Memory B cell (primary cell): Measurements from ENCODE around the gene HTT-AS.

ENCODE experiments used
- ATAC-seq: fragments of 150-1000 bp; cut with Tn5 transposase; 2 replicates; pipeline ENCODE4 v1.10.0; 2021; ENCODE audit warnings: low read depth, mild to moderate bottlenecking, moderate library complexity
- DNase-seq, 2 donors: peaks; one replicate each; pipeline ENCODE4 v3.0.0; 2022; ENCODE audit warnings: low spot score in 2 of 2
- H3K27ac Mint-ChIP-seq: one replicate; pipeline ENCODE4 v1.8.0; 2022; ENCODE audit warnings: mild to moderate bottlenecking, moderate library complexity, mixed read lengths
- H3K27me3 Mint-ChIP-seq: one replicate; pipeline ENCODE4 v1.8.0; 2022; ENCODE audit warnings: mixed read lengths
- H3K36me3 Mint-ChIP-seq: one replicate; pipeline ENCODE4 v1.8.0; 2022; ENCODE audit warnings: mild to moderate bottlenecking, mixed read lengths
- H3K4me1 Mint-ChIP-seq: one replicate; pipeline ENCODE4 v1.8.0; 2022; ENCODE audit warnings: mixed read lengths
- H3K4me3 Mint-ChIP-seq: one replicate; pipeline ENCODE4 v1.8.0; 2022; ENCODE audit warnings: mild to moderate bottlenecking, moderate library complexity, mixed read lengths
- H3K9me3 Mint-ChIP-seq: one replicate; pipeline ENCODE4 v1.8.0; 2022; ENCODE audit warnings: mixed read lengths

The HTT-AS gene

DNA sequence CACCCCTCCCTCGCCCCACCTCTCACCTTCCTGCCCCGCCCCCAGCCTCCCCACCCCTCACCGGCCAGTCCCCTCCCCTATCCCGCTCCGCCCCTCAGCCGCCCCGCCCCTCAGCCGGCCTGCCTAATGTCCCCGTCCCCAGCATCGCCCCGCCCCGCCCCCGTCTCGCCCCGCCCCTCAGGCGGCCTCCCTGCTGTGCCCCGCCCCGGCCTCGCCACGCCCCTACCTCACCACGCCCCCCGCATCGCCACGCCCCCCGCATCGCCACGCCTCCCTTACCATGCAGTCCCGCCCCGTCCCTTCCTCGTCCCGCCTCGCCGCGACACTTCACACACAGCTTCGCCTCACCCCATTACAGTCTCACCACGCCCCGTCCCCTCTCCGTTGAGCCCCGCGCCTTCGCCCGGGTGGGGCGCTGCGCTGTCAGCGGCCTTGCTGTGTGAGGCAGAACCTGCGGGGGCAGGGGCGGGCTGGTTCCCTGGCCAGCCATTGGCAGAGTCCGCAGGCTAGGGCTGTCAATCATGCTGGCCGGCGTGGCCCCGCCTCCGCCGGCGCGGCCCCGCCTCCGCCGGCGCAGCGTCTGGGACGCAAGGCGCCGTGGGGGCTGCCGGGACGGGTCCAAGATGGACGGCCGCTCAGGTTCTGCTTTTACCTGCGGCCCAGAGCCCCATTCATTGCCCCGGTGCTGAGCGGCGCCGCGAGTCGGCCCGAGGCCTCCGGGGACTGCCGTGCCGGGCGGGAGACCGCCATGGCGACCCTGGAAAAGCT, at the start of gene HTT-AS, which contains the start of gene HTT:
TSS of gene HTT-AS (minus strand) at position 461 of the 768 bp plus-strand sequence.
TSS of gene HTT (plus strand) at position 604 of the 768 bp plus-strand sequence. CDS start at position 749, 145 bp downstream.
- peaks cover 2% of the 10 kb centered on the region for H3K36me3 Mint-ChIP-seq
- no peaks in the 10 kb centered on the region for H3K9me3 Mint-ChIP-seq
- ATAC-seq (peak; percentile 81), DNase-seq (peak; percentile 96 to 99)
- H3K27ac Mint-ChIP-seq, result peak within 1 kb of the TSS; percentile 92
- no peaks in the 10 kb centered on the region for H3K27me3 Mint-ChIP-seq
- H3K4me3 Mint-ChIP-seq, result peak within 1 kb of the TSS; percentile 98
- H3K4me1 Mint-ChIP-seq, result peaks cover 26% of the 10 kb centered on the region

DNA sequence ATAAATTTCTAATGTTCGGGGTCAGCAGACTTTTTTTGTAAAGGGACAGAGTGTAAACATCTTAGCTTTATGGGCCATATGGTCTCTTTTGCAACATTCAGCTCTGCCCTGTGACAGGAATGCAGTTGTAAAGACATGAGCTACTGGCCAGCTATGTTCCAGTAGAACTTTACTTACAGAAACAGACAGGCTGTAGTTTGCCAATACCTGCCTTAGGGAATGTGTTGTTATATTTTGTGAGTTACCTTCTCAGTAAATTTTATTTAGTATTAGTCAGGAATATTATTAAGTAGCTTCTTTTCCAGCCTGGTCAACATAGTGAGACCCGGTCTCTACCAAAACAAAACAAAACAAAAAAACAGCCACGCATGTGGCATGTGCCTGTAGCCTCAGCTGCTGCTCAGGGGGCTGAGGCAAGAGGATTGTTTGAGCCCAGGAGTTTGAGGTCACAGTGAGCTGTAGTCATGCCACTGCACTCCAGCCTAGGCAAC, 48.9 kb upstream of the HTT-AS start:
- peaks cover 26% of the 10 kb centered on the region for H3K36me3 Mint-ChIP-seq
- no peak for DNase-seq
- H3K27ac Mint-ChIP-seq, result no peak overlapping the region
- no peaks in the 10 kb centered on the region for H3K27me3 Mint-ChIP-seq
- no peaks in the 10 kb centered on the region for H3K9me3 Mint-ChIP-seq
- no peaks in the 10 kb centered on the region for H3K4me1 Mint-ChIP-seq
- no peak for ATAC-seq
- no peak overlapping the region for H3K4me3 Mint-ChIP-seq

DNA sequence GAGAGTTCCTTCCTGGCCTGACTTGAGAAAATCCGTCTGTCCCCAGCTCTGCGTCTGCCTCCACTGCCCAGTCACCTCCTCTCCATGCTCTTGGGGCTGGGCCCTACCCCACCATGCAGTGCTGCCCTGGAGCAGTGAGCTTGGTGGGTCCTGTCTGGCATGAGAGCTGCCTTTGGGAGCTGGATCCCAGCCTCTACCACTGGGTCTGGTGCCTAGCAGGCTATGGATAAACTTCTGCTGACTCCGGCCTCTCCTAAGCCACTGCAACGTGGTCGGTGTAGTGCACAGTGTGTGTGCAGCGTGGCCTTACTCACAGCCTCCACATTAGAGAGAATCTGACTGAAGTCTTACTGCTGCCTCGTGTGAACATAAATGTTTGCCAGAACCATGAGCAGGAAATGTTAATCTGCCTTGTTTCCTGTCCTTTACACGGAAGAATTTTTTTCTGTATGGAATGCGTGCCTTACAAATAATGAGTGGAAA, 47.8 kb upstream of the HTT-AS start:
- DNase-seq (no peak), ATAC-seq (no peak)
- Mint-ChIP-seq H3K4me1 (no peaks in the 10 kb centered on the region), H3K36me3 (peaks cover 27% of the 10 kb centered on the region), H3K4me3 (no peak overlapping the region), H3K9me3 (no peaks in the 10 kb centered on the region), H3K27ac (peak overlapping the region; percentile 49), H3K27me3 (no peaks in the 10 kb centered on the region)

DNA sequence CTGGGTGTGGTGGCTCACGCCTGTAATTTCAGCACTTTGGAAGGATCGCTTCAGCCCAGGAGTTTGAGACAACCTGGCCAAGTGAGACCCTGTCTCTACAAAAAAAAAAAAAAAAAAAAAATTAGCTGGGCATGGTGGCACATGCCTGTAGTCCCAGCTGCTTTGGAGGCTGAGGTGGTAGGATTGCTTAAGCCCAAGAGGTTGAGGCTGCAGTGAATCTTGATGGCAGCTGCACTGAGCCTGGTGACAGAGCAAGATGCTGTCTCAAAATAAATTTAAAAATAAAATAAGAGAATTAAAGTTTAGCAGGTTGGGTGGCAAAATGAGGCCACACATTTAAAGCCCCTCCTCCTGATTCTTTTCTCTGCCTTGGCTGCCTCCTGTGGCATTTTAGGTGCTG, 47.3 kb upstream of the HTT-AS start:
- DNase-seq, result no peak

DNA sequence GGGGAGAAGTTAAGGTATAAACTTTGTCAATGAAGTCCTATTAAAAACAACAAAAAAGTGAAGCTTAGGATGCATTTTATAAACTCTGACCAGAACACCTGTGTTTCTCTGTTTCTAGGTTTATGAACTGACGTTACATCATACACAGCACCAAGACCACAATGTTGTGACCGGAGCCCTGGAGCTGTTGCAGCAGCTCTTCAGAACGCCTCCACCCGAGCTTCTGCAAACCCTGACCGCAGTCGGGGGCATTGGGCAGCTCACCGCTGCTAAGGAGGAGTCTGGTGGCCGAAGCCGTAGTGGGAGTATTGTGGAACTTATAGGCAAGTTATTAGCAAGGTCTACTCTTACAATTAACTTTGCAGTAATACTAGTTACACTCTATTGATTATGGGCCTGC, 46.8 kb upstream of the HTT-AS start:
- peaks cover 28% of the 10 kb centered on the region for H3K36me3 Mint-ChIP-seq
- H3K9me3 Mint-ChIP-seq, result no peaks in the 10 kb centered on the region
- ATAC-seq (no peak), DNase-seq (no peak)
- no peaks in the 10 kb centered on the region for H3K27me3 Mint-ChIP-seq
- H3K4me1 Mint-ChIP-seq, result no peaks in the 10 kb centered on the region
- H3K27ac Mint-ChIP-seq, result no peak overlapping the region
- no peak overlapping the region for H3K4me3 Mint-ChIP-seq

More for the DNA sequence above, 47.3 kb upstream of the HTT-AS start:
- Mint-ChIP-seq H3K9me3 (no peaks in the 10 kb centered on the region), H3K36me3 (peaks cover 24% of the 10 kb centered on the region), H3K27ac (no peak overlapping the region), H3K27me3 (no peaks in the 10 kb centered on the region), H3K4me1 (no peaks in the 10 kb centered on the region), H3K4me3 (no peak overlapping the region)
- ATAC-seq, result no peak

DNA sequence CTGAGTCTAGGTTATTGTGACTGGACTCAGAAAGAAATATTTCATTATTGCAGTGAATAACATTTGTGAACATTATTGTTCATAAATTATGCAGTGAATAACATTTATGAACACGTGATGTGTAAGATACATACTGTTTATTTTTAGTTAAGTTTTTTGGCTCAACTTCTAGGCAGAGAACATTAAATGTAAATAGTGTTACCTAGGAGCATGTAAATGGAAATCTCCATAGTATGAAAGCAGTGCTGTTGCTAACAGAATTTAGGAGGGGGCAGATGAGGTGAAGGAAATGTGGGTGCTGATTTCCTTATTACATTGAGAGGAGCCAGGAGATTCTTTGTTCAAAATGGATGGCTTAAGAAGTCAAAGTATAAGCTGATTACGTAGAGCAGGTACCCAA, 45.1 kb upstream of the HTT-AS start:
- no peak for ATAC-seq
- no peaks in the 10 kb centered on the region for H3K9me3 Mint-ChIP-seq
- H3K27ac Mint-ChIP-seq, result peak overlapping the region; percentile 9
- no peaks in the 10 kb centered on the region for H3K4me1 Mint-ChIP-seq
- H3K27me3 Mint-ChIP-seq, result no peaks in the 10 kb centered on the region
- H3K36me3 Mint-ChIP-seq, result peaks cover 28% of the 10 kb centered on the region
- DNase-seq, result no peak
- no peak overlapping the region for H3K4me3 Mint-ChIP-seq

DNA sequence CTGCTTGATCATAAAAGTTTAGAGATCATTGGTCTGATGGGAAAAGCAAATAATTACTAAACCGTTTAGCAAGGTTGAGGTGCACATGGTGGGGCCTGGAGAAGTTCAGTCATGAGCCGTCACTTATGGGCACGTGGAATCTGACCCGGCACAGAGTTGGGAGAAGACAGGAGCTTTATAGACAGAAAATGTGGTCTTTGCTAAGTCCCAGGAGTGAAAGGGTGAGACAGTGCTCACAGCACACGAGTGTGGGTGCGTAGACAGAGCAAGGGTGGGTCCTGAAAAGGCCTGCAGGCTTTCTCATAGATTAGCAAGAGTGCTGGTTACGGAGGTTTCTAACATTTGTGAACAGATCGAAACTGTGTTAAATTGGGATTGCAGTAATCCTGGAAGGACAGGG, 44.0 kb upstream of the HTT-AS start:
- ATAC-seq (no peak), DNase-seq (no peak)
- Mint-ChIP-seq H3K36me3 (peaks cover 28% of the 10 kb centered on the region), H3K4me3 (no peak overlapping the region), H3K4me1 (no peaks in the 10 kb centered on the region), H3K9me3 (no peaks in the 10 kb centered on the region), H3K27me3 (no peaks in the 10 kb centered on the region), H3K27ac (no peak overlapping the region)

DNA sequence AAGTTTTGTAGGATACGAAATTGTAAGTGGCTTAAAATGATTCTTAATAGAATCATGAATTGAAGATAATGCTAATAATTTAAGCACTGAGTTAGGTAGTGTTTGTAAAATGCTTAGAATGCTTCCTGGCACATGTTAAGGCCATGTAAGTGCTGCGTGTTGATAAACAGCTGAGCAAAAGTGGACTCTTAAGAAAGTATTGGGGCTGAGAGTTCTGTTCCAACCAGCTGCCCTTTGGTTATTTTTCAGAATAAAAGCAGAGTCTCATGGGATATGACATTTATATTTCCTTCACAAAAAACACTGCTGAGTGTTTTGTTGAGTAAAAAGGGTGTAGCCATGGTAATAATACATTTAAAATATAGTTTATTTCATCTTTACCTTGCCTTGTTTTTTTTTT, 42.6 kb upstream of the HTT-AS start:
- ATAC-seq, result no peak
- Mint-ChIP-seq H3K9me3 (no peaks in the 10 kb centered on the region), H3K4me3 (no peak overlapping the region), H3K27ac (no peak overlapping the region), H3K4me1 (peaks cover 4% of the 10 kb centered on the region), H3K36me3 (peaks cover 33% of the 10 kb centered on the region), H3K27me3 (no peaks in the 10 kb centered on the region)
- no peak for DNase-seq

DNA sequence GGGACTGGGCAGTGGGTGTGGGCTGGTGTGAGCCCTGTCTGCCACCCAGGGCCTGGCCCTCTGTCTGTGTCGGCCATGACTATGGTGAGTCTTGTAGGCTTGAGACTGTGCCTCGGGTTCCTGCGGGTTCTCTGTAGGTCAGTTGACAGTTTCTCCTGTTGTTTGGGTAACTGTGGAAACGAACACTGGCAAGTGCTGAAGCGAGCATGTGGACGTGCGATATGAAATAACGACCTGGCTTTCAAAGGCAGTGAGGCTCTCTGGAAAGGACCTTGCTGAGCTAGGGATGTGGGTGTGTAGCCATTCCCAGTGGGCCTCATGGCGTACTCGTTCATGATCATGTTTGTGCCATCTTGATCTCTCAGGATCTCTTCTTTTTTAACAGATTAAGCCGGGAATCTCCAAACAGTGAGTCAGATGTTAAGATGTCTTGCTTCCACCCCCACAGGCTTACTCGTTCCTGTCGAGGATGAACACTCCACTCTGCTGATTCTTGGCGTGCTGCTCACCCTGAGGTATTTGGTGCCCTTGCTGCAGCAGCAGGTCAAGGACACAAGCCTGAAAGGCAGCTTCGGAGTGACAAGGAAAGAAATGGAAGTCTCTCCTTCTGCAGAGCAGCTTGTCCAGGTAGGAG, 41.4 kb upstream of the HTT-AS start:
- Mint-ChIP-seq H3K4me1 (peaks cover 4% of the 10 kb centered on the region), H3K4me3 (no peak overlapping the region), H3K27ac (no peak overlapping the region), H3K9me3 (no peaks in the 10 kb centered on the region), H3K27me3 (no peaks in the 10 kb centered on the region), H3K36me3 (peaks cover 37% of the 10 kb centered on the region)
- DNase-seq (no peak), ATAC-seq (no peak)

DNA sequence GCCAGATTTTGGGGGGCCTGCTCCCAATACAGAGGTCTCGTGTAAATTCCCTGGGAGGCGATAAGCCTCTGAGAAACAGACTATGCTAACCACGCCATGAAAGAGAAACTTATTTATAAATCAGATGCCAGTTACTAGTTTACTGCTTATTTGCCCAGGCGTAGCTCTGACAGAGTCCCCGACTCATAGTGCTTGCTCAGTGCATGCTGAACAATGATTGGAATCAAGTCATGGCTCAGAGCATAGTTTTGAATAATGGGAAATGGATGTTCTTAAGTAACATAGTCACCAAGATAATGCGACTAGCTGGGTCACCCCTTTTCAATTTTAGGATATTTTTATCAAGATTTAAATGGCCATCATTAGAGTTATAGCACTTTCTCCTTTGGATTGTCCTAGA, 40.0 kb upstream of the HTT-AS start:
- Mint-ChIP-seq H3K36me3 (peaks cover 39% of the 10 kb centered on the region), H3K9me3 (no peaks in the 10 kb centered on the region), H3K27ac (no peak overlapping the region), H3K27me3 (no peaks in the 10 kb centered on the region), H3K4me1 (peaks cover 8% of the 10 kb centered on the region), H3K4me3 (no peak overlapping the region)
- DNase-seq, result no peak
- no peak for ATAC-seq

DNA sequence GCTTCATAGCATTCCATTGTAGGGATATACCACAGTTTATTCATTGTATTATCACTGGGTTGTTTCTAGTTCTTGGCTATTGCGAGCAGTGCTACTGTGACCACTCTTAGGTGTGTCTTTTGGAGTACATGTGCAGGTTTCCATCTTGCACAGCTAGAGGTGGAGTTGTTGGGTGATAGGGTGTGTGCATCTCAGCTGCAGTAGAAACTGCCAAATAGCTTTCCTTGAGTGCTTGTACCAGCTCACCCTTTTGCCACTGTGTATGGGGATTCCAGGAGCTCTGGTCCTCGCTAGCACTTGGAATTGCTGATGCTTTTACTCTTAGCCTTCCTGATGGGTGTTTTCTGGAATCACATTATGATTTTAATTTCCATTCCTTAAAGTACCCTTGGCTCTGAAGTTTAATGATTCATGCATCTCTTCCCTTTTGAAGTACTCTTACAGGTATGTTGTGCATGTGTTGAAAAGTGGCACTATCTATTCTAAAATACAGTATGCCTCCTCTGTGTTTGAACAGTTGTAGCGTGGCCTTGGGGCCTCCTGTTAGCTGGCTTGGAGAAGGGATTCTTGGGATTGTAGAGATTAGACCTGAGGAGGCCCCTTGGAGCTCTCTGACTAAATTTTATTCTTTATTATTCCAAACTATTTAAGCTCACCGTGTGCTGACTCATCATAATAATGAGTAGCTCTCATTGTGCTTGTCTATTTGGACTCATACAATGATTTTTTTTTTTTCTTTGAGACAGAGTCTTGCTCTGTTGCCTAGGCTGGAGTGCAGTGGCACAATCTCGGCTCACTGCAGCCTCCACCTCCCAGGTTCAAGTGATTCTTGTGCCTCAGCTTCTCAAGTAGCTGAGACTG, 38.5 kb upstream of the HTT-AS start:
- H3K9me3 Mint-ChIP-seq, result no peaks in the 10 kb centered on the region
- DNase-seq (no peak), ATAC-seq (no peak)
- H3K36me3 Mint-ChIP-seq, result peaks cover 34% of the 10 kb centered on the region
- no peak overlapping the region for H3K4me3 Mint-ChIP-seq
- peaks cover 8% of the 10 kb centered on the region for H3K4me1 Mint-ChIP-seq
- no peak overlapping the region for H3K27ac Mint-ChIP-seq
- no peaks in the 10 kb centered on the region for H3K27me3 Mint-ChIP-seq

DNA sequence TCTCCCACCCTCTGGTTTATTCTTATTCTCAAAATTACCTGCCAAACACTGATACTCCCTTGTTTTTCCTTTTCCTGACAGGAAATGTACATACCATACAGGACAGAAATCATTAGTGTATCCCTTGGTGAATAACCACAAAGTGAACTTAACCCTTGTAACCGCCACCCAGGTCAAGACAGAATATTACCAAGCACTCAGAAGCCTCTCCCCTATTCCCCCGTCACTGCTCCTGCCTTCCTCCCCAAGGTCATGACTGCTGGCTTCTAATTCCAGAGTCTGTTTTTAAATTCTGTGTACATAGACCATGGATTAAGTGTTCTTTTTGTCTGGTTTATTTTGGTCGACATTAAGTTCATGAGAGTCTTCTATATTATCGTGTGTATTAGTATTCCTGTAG, 37.9 kb upstream of the HTT-AS start:
- no peaks in the 10 kb centered on the region for H3K27me3 Mint-ChIP-seq

DNA sequence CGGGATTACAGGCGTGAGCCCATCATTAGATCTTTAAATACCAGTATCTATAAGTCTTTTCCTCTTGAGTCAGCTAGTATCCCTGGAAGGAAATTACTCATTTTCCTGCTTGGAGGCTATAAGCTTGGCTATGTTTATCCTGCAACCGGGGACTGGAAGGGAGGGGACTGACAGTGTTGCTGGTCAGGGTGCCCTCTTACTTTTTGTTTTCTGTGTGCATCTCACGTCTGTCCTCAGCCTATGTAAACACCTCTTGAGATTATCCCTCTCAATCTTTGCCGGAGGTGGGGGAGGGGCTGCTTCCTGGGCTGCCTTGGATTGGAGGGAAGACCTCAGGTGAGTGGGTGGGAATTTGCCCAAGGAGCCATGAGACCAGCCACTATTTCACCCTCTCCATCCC, 37.1 kb upstream of the HTT-AS start:
- Mint-ChIP-seq H3K9me3 (no peaks in the 10 kb centered on the region), H3K4me1 (peaks cover 11% of the 10 kb centered on the region), H3K36me3 (peaks cover 38% of the 10 kb centered on the region), H3K27me3 (no peaks in the 10 kb centered on the region), H3K4me3 (no peak overlapping the region), H3K27ac (no peak overlapping the region)
- no peak for DNase-seq
- no peak for ATAC-seq

More for the DNA sequence above, 37.9 kb upstream of the HTT-AS start:
- ATAC-seq (no peak), DNase-seq (no peak)
- Mint-ChIP-seq H3K9me3 (no peaks in the 10 kb centered on the region), H3K36me3 (peaks cover 36% of the 10 kb centered on the region), H3K4me1 (peaks cover 8% of the 10 kb centered on the region), H3K27ac (no peak overlapping the region), H3K4me3 (no peak overlapping the region)

DNA sequence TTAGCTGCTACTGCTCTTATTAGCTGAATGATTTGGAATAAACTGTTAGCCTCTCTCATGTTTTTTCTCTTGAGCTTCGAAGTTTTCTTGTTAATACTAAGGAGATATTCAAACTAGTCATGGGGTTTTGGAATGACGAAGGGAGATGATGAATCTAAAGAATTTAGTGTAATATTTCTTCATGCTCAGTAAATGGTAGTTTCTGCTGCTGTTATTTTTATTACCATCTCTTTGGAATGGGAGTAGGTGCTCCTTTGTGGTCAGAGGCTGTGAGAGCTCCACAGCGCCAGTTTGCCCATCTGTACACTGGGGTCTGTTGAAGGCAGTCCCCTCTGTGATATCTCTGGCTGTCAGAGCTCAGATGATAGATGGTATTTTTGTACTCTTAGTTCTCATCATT, 33.9 kb upstream of the HTT-AS start:
- Mint-ChIP-seq H3K9me3 (no peaks in the 10 kb centered on the region), H3K27me3 (no peaks in the 10 kb centered on the region), H3K27ac (peak overlapping the region; percentile 20), H3K36me3 (peaks cover 38% of the 10 kb centered on the region), H3K4me3 (no peak overlapping the region), H3K4me1 (peaks cover 12% of the 10 kb centered on the region)
- DNase-seq (no peak), ATAC-seq (no peak)
